Activated CD8-positive, alpha-beta memory T cell treated with anti-CD3 and anti-CD28 coated beads, Interleukin-2, amount 50 U/mL, for 48 hours (primary cell): ENCODE data around the gene ST8SIA6.
"Not testable (repeated sequence)": the region's sequence is repeated elsewhere in the genome, so short reads cannot be mapped to it uniquely, and the experiment has no call there.

Source experiments
- DNase-seq: peaks from one replicate; pipeline ENCODE4 v3.0.0-alpha.2; 2020

ST8SIA6 gene

DNA sequence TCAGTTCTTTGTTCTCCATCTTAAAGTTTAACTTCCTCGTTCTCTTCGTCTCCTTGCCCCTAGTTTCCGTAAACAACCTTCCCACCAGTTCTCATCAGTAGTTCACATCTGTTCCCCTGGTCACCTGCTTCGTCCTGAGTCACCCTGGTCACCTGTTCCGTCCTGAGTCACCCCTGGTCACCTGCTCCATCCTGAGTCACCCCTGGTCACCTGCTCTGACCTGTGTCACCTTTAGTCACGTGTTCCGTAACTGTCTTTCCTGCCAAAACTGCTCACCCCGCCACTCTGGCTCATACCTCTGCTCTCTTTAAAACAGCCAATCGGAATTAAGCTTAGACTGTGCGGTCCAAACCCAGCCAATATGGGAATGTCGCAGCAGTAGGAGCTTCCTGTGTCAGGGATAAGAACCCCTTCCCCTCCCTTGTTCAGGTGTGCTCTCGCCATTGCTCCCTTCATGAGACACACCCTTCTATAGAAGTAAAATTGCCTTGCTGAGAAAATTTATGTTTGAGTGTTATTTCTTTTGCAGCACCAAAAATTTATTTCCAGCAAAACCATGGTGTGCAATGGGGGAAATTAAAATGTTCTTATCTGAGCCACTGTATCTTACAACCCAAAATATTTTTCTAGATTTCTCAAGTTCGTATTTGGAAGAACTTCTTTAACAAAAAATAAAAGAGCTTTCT lies 114.1 kb downstream of the ST8SIA6 start:
- no peak for DNase-seq

DNA sequence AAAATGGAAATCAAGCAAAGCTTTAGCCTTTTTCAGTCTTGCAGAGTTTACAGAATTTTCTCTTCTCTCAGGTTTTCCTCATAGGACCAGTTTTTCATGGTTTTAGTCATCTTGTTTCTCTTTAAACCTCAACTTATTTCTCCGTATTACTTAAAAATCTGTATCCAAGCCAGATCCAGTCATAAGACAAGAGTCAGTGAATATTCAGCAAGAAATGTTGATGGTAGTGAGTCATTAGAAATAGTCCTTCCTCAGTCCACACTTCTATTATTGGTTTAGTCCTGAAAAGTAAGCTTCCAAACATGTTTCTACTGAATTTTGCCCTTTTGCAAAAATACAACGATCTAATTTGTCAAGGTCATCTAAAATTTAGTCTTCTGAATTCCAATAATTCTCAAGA lies 119.3 kb downstream of the ST8SIA6 start:
- DNase-seq: no peak

DNA sequence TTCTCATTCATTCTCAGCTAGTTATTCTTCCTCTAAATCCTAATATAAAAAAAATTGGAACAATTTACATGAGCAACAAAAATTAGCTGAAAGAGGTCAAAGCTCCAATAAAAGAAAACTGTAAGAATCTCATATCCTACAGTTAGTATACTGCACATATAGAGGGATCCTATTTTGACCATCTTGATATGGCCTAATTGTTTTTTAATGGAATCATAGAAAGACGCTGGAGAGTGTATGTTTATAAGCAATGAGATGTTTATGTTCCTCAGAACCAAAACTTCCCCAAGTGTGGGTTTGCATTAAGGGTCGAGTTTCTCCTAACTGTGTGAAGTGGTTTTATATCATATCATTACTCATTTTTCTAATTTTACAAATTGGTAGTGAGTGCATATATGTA lies 123.9 kb downstream of the ST8SIA6 start:
- DNase-seq: no peak

DNA sequence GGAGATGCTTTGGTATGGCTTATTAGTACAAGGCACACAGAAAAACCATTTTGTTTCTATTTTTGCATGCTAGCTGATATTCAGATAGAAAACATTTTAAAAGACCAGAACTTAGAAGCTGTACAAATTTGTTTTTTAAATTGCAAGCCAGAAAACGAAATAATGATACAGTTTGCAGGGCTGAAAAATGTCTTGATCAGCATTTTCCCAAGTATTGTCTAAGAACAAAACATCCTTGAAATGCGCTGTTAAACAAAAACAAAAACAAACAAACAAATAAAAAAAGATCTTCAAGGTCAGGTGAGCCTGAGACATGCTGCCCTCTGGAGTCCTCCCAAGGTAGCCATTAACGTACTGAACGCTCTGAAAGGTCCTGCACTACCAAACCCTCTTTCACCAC lies 128.0 kb downstream of the ST8SIA6 start:
- DNase-seq: no peak

DNA sequence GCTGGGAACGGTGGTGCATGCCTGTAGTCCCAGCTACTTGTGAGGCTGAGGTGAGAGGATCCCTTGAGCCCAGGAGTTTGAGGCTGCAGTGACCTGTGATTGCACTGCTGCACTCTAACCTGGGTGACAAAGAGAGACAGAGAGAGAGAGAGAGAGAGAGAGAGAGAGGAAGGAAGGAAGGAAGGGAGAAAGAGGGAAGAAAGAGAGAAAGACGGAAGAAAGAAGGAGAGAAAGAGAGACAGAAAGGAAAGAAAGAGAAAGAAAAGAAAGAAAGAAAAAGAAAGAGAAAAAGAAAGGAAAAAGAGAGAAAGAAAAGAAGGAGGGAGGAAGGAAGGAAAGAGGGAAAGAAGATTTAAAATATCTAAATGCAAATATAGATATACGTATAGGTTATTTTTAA lies 132.4 kb downstream of the ST8SIA6 start:
- DNase-seq: not testable (repeated sequence)

DNA sequence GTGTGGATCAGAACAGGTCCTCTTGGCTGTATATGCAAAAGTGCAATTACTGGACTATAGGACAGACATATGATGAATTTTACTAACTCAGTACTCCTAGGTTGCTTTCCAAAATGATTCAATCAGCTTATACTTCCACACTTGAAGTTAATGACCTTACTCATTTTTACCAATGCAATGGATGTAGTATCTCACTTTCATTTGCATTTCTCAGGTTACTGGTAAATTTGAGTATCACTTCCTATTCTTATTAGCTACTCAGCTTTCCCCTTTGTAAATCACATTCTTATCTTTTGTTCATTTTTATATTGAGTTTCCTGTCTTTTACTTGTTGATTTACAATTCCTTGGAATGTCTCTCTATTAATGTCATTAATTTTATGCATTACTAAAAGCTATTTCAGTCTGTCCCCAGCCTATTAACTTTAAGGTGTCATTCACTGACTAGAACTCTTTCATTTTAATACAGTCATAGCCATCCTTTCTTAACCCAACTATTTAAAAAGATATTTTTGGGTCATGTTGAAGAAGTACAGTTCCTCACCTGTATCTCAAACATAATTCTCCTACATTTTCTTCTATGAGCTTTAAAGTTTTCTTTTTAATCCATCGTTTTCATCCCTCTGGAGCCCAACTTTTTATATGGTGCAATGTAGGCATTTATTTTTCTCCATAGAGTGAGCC lies 137.8 kb downstream of the ST8SIA6 start:
- DNase-seq: no peak

DNA sequence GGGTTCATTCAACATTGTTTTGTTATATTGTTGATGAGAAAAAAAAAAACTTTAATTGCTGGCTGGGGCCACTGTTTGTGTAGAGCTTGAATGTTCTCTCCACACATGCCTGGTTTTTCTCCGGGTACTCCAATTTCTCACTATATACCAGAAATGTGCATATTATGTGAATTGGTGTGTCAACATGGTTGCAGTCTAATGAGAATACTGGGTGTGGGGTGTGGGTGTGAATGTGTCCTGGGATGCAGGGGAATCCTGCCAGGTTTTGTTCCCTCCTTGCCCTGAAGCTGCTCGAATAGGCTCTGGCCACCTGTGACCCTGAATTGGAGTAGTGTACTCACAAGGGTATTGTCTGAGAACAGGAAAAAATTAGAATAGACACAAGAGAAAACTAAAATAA lies 145.0 kb downstream of the ST8SIA6 start:
- no peak for DNase-seq

DNA sequence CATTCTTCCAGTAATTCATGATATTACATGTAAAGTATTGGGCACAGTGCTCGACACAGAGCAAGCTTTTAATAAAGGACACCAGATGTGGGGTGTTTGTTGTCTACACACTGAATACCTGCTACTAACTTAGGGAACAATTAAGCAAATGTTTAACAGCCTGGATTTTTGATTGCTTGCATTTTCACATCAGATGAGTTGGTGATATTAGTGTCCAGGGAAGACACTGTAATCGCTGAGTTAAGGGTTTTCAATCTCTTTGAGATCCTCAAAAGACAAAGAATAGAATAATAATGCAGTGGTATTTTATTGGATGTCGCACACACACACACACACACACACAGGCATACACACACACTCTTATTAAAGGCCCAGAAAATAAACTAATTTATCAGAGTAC lies 147.3 kb downstream of the ST8SIA6 start:
- no peak for DNase-seq

DNA sequence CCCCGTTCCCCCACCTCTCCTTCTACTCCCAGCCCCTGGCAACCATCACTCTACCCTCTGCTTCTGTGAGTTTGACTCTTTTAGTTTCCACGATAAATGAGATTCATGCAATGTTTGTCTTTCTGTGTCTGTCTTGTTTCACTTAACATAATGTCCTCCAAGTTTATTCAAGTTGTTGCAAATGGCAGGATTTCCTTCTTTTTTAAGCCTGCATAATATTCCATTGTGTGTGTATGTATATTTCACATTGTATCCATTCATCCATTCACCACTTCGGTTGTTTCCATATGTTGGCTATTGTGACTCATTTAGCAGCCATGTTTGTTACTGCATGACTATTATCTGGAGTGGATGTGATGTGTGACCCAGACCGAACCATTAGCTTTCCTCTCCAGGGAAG lies 162.0 kb downstream of the ST8SIA6 start:
- DNase-seq: no peak

DNA sequence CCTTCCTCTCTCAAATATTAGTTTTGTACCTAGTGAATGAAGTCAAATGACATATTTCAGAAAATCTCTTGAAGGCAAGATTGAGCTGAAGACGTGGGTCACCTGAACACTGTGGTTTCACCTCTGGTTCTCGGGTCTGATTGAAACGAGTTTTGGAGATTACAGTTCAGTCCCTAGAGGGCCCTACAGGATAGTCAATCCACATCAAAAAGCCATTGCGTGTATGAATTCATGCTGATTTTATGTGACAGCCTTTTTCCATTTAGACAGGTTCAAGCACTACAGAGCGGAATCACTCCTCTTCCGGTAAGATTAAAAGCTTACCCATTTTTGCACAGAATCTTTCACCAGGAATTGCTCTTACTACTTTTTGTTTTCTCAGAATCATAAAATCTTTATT lies 164.2 kb downstream of the ST8SIA6 start:
- no peak for DNase-seq

DNA sequence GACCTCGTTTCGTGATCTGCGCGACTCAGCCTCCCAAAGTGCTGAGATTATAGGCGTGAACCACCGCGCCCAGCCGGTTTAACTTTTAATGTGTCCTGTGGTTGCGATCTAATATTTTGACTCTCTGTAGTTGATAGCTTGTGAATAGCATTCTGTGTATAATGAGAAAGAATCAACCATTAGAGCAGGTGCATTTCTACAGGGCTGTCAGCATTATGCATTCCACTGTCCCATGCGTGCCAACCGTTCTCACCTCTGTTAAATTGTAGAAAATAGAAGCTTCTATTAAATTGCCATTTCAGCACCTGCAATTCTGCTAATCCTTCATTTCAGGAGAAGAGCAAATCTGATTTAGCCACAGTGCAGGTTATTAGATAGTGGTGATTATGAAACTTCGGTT lies 164.6 kb downstream of the ST8SIA6 start:
- DNase-seq: no peak

DNA sequence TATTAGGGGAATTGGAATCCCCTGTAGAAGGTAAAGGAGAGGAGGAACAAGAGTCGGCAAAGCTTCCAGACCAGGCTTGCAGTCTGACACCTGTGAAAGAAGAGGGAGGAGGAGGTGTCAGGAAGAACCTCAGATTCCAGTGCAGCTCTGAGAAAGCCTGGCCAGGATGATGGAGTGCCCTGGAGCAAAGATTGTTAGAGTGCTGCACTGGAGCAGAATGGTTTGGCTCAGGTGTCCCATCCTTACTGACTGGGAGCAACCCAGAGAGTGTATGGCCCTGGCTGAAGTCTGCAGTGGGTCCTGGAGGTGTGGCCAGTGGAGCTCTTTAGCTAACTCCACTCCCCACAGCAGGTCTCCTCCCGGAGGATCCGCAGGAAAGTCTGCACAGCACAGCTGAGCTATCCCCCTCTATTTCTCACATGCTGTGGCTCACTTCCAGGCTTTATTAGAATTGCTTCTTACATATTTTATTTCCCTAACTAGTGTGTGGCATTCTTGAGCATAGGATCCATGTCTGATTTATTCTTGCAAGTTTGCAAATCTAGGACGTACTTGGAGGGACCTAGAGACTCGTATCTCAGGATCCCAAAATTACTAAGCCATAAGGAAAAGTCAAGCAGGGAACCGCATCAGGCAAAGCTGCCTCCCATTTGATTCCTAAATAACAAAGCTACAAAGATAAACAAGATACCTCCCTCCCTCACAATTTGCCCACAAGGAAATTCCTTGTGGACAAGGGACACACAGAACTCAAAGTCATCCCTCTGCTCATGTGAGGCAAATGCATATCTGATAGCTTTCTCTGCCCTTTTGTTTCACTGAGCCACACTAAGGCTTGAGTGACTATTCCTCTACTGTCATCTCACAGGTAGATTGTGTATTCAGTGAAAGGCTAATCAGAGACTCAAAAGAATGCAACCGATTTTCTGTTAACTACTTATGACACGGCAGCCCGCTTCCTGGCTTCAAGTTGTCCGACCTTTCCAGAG lies 167.5 kb downstream of the ST8SIA6 start:
- DNase-seq: no peak

DNA sequence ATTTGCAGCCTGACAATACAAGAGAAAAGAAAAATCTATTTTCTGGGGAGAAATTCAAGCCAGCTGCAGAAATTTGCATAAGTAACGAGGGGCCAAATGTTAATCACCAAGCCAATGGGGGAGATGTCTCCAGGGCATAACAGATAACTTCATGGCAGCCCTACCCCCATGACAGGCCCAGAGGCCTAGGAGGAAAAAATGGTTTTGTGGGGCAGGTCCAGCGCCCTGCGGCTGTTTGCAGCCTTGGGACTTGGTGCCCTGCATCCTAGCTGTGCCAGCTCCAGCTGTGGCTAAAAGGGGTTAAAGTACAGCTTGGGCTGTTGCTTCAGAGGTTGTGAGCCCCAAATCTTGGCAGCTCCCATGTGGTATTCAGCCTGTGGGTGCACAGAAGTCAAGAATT lies 172.1 kb downstream of the ST8SIA6 start:
- DNase-seq: no peak

DNA sequence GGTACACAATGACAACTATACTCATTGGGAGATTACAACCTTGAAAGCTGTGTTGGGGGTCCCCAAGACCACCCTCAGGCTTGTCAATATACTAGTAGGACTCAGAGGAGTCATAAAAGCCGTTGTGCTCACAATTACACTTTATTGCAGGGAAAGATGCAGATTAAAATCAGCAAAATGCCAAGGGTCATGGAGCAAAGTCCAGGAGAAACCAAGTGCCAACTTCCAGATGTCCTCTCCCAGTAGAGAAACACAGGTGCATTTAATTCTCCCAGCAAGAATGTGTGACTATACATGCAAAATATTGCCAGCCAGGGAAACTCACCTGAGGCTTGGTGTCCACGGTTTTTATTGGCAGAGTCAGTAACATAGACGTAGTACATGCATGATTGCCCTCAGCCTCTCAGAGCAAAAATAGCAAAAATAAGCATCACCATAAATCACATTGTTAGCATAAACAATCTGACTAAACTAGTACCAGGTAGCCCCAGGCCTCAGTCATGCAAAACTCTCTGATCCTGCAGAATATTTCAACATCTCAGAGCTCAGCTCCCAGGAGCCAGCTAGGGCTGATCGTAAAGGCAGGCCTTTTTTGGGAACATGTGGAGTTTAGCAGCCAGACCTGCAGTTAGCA lies 175.7 kb downstream of the ST8SIA6 start:
- no peak for DNase-seq

DNA sequence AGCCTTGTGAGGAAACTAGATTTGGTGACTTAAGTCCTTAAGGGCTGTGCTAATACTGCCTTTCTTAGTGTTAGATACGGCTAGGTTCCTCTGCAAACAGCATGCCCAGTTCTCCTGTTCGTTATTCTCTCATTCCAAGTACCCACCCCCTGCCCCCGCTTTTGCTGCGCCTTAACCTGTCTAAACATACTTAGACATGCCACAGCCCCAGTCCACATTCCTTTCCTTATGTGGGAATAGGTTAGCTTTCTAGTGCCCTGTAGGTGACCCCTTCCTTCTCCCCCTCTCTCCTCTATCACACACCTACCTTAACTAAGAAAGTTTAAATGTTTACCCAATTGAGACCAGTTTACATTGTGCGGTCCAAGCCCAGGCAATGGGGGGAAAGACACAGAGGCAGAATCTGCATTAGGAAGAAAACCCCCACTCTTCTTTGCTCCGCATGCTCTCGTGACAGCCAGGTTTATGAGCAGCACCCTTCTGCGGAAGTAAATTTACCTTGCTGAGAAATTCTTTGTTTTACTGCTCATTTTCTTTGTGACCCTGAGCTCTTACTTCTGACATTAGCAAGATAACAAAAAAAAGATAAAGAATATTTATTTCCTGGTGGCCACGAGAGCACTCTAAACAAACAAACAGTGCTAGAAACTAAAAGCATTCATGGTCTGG lies 177.5 kb downstream of the ST8SIA6 start:
- DNase-seq: no peak

DNA sequence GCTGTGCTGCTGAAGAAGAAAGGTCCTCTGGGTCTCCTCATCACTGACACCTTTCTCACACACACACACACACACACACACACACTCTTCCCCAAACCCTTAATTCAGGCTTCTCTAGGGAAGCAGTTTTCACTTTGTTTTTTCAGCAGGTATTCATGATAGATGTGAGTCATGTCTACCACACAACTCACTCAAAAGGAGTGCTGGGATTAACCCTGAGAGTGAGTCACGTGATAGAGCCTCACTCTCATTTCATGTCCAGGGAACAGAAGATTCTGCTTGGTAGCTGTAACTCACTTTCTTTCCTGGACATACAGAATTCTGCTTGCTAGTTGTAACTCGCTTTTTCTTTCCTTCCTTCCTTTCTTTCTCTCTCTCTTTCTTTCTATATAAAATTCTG lies 181.0 kb downstream of the ST8SIA6 start:
- DNase-seq: no peak

DNA sequence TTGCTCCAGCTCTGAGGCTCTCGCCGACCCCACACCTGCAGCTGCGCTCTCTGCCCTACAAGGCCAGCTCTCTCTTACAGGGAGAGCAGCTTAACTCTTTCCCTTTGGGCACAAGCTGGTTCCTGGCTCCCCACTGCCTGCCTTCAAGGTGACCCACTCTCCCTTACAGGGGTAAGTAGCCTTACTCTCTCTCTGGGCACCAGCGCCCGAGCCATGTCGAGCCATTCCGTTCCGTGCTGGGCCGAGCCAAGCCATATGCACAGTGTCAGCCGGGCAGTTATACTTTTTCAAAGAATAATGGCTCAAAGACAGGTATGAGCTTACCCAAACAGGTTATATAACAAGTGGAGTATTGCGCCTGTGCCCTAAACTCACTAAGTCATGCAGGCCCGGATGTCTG lies 181.7 kb downstream of the ST8SIA6 start:
- no peak for DNase-seq
